ENCODE data around the gene PPP2R2C.

DNA sequence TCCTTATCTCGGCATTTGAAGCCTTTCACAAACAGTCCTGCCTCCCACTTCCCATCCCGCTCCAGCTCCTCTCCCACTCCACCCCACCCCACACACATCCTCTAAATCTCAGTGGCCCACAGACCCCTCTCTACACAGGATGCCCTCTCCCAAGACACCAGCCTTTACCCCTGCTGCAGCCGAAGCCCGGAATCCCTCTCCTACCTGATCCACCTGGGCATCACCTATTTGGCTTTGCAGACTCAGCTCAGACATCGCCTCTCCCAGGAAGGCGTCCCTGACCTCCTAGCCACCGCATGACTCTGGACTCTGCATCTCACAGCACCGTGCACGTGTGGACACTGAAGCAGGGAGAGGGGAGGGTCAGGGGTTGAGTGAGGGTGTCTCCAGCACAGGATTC, 11.5 kb downstream of the PPP2R2C start:
- TF ChIP-seq CTCF (conservative IDR thresholded peaks at IDR 0.05; ENCODE audit: low read length) (no peak), EZH2phosphoT487 (IDR thresholded peaks at IDR 0.05; ENCODE audit: borderline replicate concordance) (no peak)
